Central memory CD8-positive, alpha-beta T cell (primary cell): ENCODE data around the gene IGFBP1.

Experiments
- ATAC-seq: fragments of 150-1000 bp; cut with Tn5 transposase; replicated peaks from 2 replicates; pipeline ENCODE4 v1.10.0; 2022; ENCODE audit warnings: mild to moderate bottlenecking, moderate FRiP score, moderate number of reproducible peaks; ENCODE audit not compliant: poor library complexity, severe bottlenecking; ENCODE audit errors: extremely low read depth
- DNase-seq, 2 donors: peaks; one replicate each; pipeline ENCODE4 v3.0.0; 2021; ENCODE audit warnings: low spot score in 2 of 2
- H3K27ac Mint-ChIP-seq: one replicate; pipeline ENCODE4 v1.8.0; 2022; ENCODE audit warnings: low read depth, mild to moderate bottlenecking, moderate library complexity, mixed read lengths
- H3K27me3 Mint-ChIP-seq: one replicate; pipeline ENCODE4 v1.8.0; 2022; ENCODE audit warnings: mixed read lengths
- H3K36me3 Mint-ChIP-seq: one replicate; pipeline ENCODE4 v1.8.0; 2022; ENCODE audit warnings: mild to moderate bottlenecking, moderate library complexity, mixed read lengths; ENCODE audit not compliant: insufficient read depth
- H3K4me1 Mint-ChIP-seq: one replicate; pipeline ENCODE4 v1.8.0; 2022; ENCODE audit warnings: mixed read lengths
- H3K4me3 Mint-ChIP-seq: one replicate; pipeline ENCODE4 v1.8.0; 2022; ENCODE audit warnings: mild to moderate bottlenecking, moderate library complexity, mixed read lengths
- H3K9me3 Mint-ChIP-seq: one replicate; pipeline ENCODE4 v1.8.0; 2022; ENCODE audit warnings: mixed read lengths

IGFBP1 gene

GRCh38 chr7:45885264-45885882 lies 2.9 kb upstream of the IGFBP1 start:
- no peaks in the 10 kb centered on the region for H3K9me3 Mint-ChIP-seq
- DNase-seq (no peak), ATAC-seq (no peak)
- H3K27ac Mint-ChIP-seq = no peak overlapping the region
- H3K4me3 Mint-ChIP-seq = no peak overlapping the region
- H3K27me3 Mint-ChIP-seq = peaks cover 62% of the 10 kb centered on the region
- H3K4me1 Mint-ChIP-seq = no peaks in the 10 kb centered on the region
- peaks cover 2% of the 10 kb centered on the region for H3K36me3 Mint-ChIP-seq

GRCh38 chr7:45886931-45887667 lies 1.2 kb upstream of the IGFBP1 start:
- ATAC-seq = no peak
- DNase-seq = no peak
- Mint-ChIP-seq H3K4me3 (no peak overlapping the region), H3K4me1 (no peaks in the 10 kb centered on the region), H3K27ac (no peak overlapping the region), H3K9me3 (no peaks in the 10 kb centered on the region), H3K27me3 (peaks cover 79% of the 10 kb centered on the region), H3K36me3 (peaks cover 2% of the 10 kb centered on the region)

GRCh38 chr7:45888993-45889366 lies 692 bp downstream of the IGFBP1 start:
- DNase-seq (no peak), ATAC-seq (no peak)
- Mint-ChIP-seq H3K27ac (no peak overlapping the region), H3K27me3 (peaks cover 89% of the 10 kb centered on the region), H3K9me3 (no peaks in the 10 kb centered on the region), H3K36me3 (peaks cover under 1% of the 10 kb centered on the region), H3K4me1 (no peaks in the 10 kb centered on the region), H3K4me3 (no peak overlapping the region)

GRCh38 chr7:45889367-45890067 lies 1.2 kb downstream of the IGFBP1 start:
- H3K36me3 Mint-ChIP-seq = no peaks in the 10 kb centered on the region
- DNase-seq (no peak), ATAC-seq (no peak)
- H3K4me3 Mint-ChIP-seq = no peak overlapping the region
- no peak overlapping the region for H3K27ac Mint-ChIP-seq
- peaks cover 89% of the 10 kb centered on the region for H3K27me3 Mint-ChIP-seq
- H3K9me3 Mint-ChIP-seq = no peaks in the 10 kb centered on the region
- H3K4me1 Mint-ChIP-seq = no peaks in the 10 kb centered on the region

- H3K36me3 Mint-ChIP-seq = no peaks in the 10 kb centered on the region
- H3K27me3 Mint-ChIP-seq = peaks cover 89% of the 10 kb centered on the region
- no peak overlapping the region for H3K27ac Mint-ChIP-seq
- H3K4me3 Mint-ChIP-seq = no peak overlapping the region
- DNase-seq = no peak
- no peak for ATAC-seq
- H3K9me3 Mint-ChIP-seq = no peaks in the 10 kb centered on the region
- H3K4me1 Mint-ChIP-seq = no peaks in the 10 kb centered on the region
These were observed 2.0 kb downstream of the IGFBP1 start for GRCh38 chr7:45890125-45890901.

- no peaks in the 10 kb centered on the region for H3K4me1 Mint-ChIP-seq
- DNase-seq (no peak), ATAC-seq (no peak)
- peaks cover 89% of the 10 kb centered on the region for H3K27me3 Mint-ChIP-seq
- no peaks in the 10 kb centered on the region for H3K9me3 Mint-ChIP-seq
- H3K36me3 Mint-ChIP-seq = no peaks in the 10 kb centered on the region
- no peak overlapping the region for H3K4me3 Mint-ChIP-seq
- H3K27ac Mint-ChIP-seq = no peak overlapping the region
These were observed 2.7 kb downstream of the IGFBP1 start for GRCh38 chr7:45890902-45891461.

- DNase-seq (no peak), ATAC-seq (no peak)
- no peaks in the 10 kb centered on the region for H3K9me3 Mint-ChIP-seq
- no peaks in the 10 kb centered on the region for H3K4me1 Mint-ChIP-seq
- H3K27ac Mint-ChIP-seq = no peak overlapping the region
- H3K4me3 Mint-ChIP-seq = no peak overlapping the region
- H3K36me3 Mint-ChIP-seq = no peaks in the 10 kb centered on the region
- H3K27me3 Mint-ChIP-seq = peaks cover 89% of the 10 kb centered on the region
These were observed 3.4 kb downstream of the IGFBP1 start for GRCh38 chr7:45891462-45892402.

GRCh38 chr7:45892407-45893035 lies 4.2 kb downstream of the IGFBP1 start:
- Mint-ChIP-seq H3K36me3 (no peaks in the 10 kb centered on the region), H3K9me3 (no peaks in the 10 kb centered on the region), H3K4me1 (no peaks in the 10 kb centered on the region), H3K4me3 (no peak overlapping the region), H3K27me3 (peaks cover 82% of the 10 kb centered on the region), H3K27ac (no peak overlapping the region)
- DNase-seq = no peak
- no peak for ATAC-seq

- no peak overlapping the region for H3K27ac Mint-ChIP-seq
- ATAC-seq (no peak), DNase-seq (no peak)
- no peaks in the 10 kb centered on the region for H3K36me3 Mint-ChIP-seq
- no peaks in the 10 kb centered on the region for H3K9me3 Mint-ChIP-seq
- H3K4me1 Mint-ChIP-seq = no peaks in the 10 kb centered on the region
- H3K4me3 Mint-ChIP-seq = no peak overlapping the region
- peaks cover 90% of the 10 kb centered on the region for H3K27me3 Mint-ChIP-seq
These were observed 5.2 kb downstream of the IGFBP1 start for GRCh38 chr7:45893374-45893995.

- H3K4me1 Mint-ChIP-seq = no peaks in the 10 kb centered on the region
- H3K4me3 Mint-ChIP-seq = no peak overlapping the region
- H3K36me3 Mint-ChIP-seq = no peaks in the 10 kb centered on the region
- H3K27ac Mint-ChIP-seq = no peak overlapping the region
- no peak for ATAC-seq
- DNase-seq = no peak
- H3K27me3 Mint-ChIP-seq = peaks cover 85% of the 10 kb centered on the region
- H3K9me3 Mint-ChIP-seq = no peaks in the 10 kb centered on the region
These were observed 5.8 kb downstream of the IGFBP1 start for GRCh38 chr7:45893996-45894664.
